Thymus (tissue), 11 donors: Measurements from ENCODE around the gene CNST. TPM values are rescaled to one million over a fixed set of nuclear protein-coding genes. Genes with fewer than 3 reads are reported as not detected.
"Not testable (repeated sequence)": the region's sequence is repeated elsewhere in the genome, so short reads cannot be mapped to it uniquely, and the experiment has no call there.

Source experiments
- DNase-seq, 9 donors: peaks; one replicate each; pipeline ENCODE4 v3.0.0-alpha.2; 2013; ENCODE audit warnings: low spot score in 9 of 9, low read depth in 6 of 9, missing footprints in 1 of 9
- H3K27ac ChIP-seq, 2 donors: one replicate each; pipeline ENCODE4 v1.5.1; 2013; ENCODE audit warnings: control low read depth in 1 of 2, low read depth in 1 of 2, low read length in 1 of 2, mild to moderate bottlenecking in 1 of 2, moderate library complexity in 1 of 2
- H3K27me3 ChIP-seq, 2 donors: one replicate each; pipeline ENCODE4 v1.5.1; 2013; ENCODE audit warnings: low read length in 1 of 2; ENCODE audit not compliant: control insufficient read depth in 2 of 2, insufficient read depth in 1 of 2
- H3K36me3 ChIP-seq, 2 donors: one replicate each; pipeline ENCODE4 v1.5.1; 2013; ENCODE audit warnings: low read length in 1 of 2, mild to moderate bottlenecking in 1 of 2, moderate library complexity in 1 of 2; ENCODE audit not compliant: control insufficient read depth in 2 of 2, insufficient read depth in 2 of 2
- H3K4me1 ChIP-seq, 2 donors: one replicate each; pipeline ENCODE4 v1.5.1; 2013; ENCODE audit warnings: low read length in 2 of 2; ENCODE audit not compliant: control insufficient read depth in 2 of 2, insufficient read depth in 2 of 2
- H3K4me3 ChIP-seq, 2 donors: one replicate each; pipeline ENCODE4 v1.5.1; 2013; ENCODE audit warnings: low read length in 2 of 2, control low read depth in 1 of 2, mild to moderate bottlenecking in 1 of 2
- H3K9me3 ChIP-seq, 2 donors: one replicate each; pipeline ENCODE4 v1.5.1; 2013; ENCODE audit warnings: low read length in 1 of 2, mild to moderate bottlenecking in 1 of 2; ENCODE audit not compliant: control insufficient read depth in 2 of 2, insufficient read depth in 1 of 2
- WGBS: extraction: QIAGEN DNeasy Blood & Tissue Kit; methylation state at CpG from one replicate; pipeline ENCODE4 v1.1.7; 2013; 5-methylcytosine and 5-hydroxymethylcytosine counted together
- polyA plus RNA-seq: library from polyadenylated mRNA; stranded (reverse); fragments of 200-250 nt; gene quantifications from one replicate; pipeline ENCODE4 v1.2.3, GENCODE V29; 2013
- total RNA-seq: library from RNA; stranded (reverse); fragments of 120-200 nt; gene quantifications from one replicate; pipeline ENCODE4 v1.2.4, GENCODE V29; 2013
- donor health status: healthy.

CNST gene
- total and polyA plus RNA-seq, 2 donors = 15.4 to 15.7 TPM

GRCh38 chr1:246587606-246588005, 21.4 kb downstream of the CNST start:
- Histone ChIP-seq H3K27ac (no peak overlapping the region), H3K36me3 (peaks cover 21 to 23% of the 10 kb centered on the region in 2 donors), H3K27me3 (no peaks in the 10 kb centered on the region), H3K9me3 (peaks cover 0 to 6% of the 10 kb centered on the region in 2 donors), H3K4me1 (no peaks in the 10 kb centered on the region), H3K4me3 (no peak overlapping the region)
- WGBS = 77% methylated on average over 3 of the region's 3 CpGs
- no peak for DNase-seq

GRCh38 chr1:246588159-246588721, 22.0 kb downstream of the CNST start:
- H3K4me3 ChIP-seq = no peak overlapping the region
- no peaks in the 10 kb centered on the region for H3K27me3 ChIP-seq
- DNase-seq = no peak
- H3K36me3 ChIP-seq = peaks cover 21% of the 10 kb centered on the region in 2 donors
- H3K9me3 ChIP-seq = peaks cover 0 to 6% of the 10 kb centered on the region in 2 donors
- WGBS = 90% methylated on average over 2 of the region's 2 CpGs
- no peaks in the 10 kb centered on the region for H3K4me1 ChIP-seq
- H3K27ac ChIP-seq = no peak overlapping the region

GRCh38 chr1:246589919-246590318, 23.7 kb downstream of the CNST start:
- WGBS = 98% methylated on average over 9 of the region's 10 CpGs
- not testable (repeated sequence) for H3K4me1 ChIP-seq, DNase-seq, H3K27ac ChIP-seq, H3K4me3 ChIP-seq, H3K9me3 ChIP-seq, H3K27me3 ChIP-seq
- H3K36me3 ChIP-seq = peaks cover 14 to 25% of the 10 kb centered on the region in 2 donors

- peaks cover 14 to 28% of the 10 kb centered on the region in 2 donors for H3K36me3 ChIP-seq
- H3K27ac ChIP-seq = no peak overlapping the region
- no peaks in the 10 kb centered on the region for H3K27me3 ChIP-seq
- peaks cover 0 to 6% of the 10 kb centered on the region in 2 donors for H3K9me3 ChIP-seq
- H3K4me1 ChIP-seq = no peaks in the 10 kb centered on the region
- no peak for DNase-seq
- H3K4me3 ChIP-seq = no peak overlapping the region
These were observed 24.8 kb downstream of the CNST start for GRCh38 chr1:246591047-246591446.

GRCh38 chr1:246591504-246591903, 25.2 kb downstream of the CNST start:
- Histone ChIP-seq H3K4me3 (no peak overlapping the region), H3K4me1 (no peaks in the 10 kb centered on the region), H3K36me3 (peaks cover 14 to 30% of the 10 kb centered on the region in 2 donors), H3K9me3 (peaks cover 0 to 6% of the 10 kb centered on the region in 2 donors), H3K27me3 (no peaks in the 10 kb centered on the region), H3K27ac (no peak overlapping the region)
- no peak for DNase-seq
- WGBS = 96% methylated on average over 6 of the region's 6 CpGs

- no peak overlapping the region for H3K27ac ChIP-seq
- no peaks in the 10 kb centered on the region for H3K4me1 ChIP-seq
- no peak for DNase-seq
- H3K36me3 ChIP-seq = peaks cover 14 to 32% of the 10 kb centered on the region in 2 donors
- 97% methylated on average over 13 of the region's 13 CpGs for WGBS
- peaks cover 0 to 6% of the 10 kb centered on the region in 2 donors for H3K9me3 ChIP-seq
- H3K27me3 ChIP-seq = no peaks in the 10 kb centered on the region
- H3K4me3 ChIP-seq = no peak overlapping the region
These were observed 25.7 kb downstream of the CNST start for GRCh38 chr1:246591958-246592357.

- Histone ChIP-seq H3K27me3 (no peaks in the 10 kb centered on the region), H3K27ac (no peak overlapping the region), H3K4me3 (no peak overlapping the region), H3K4me1 (no peaks in the 10 kb centered on the region), H3K9me3 (peaks cover 0 to 6% of the 10 kb centered on the region in 2 donors), H3K36me3 (peaks cover 14 to 39% of the 10 kb centered on the region in 2 donors)
- DNase-seq = no peak
These were observed 26.4 kb downstream of the CNST start for GRCh38 chr1:246592695-246593094.

GRCh38 chr1:246595146-246595545, 28.9 kb downstream of the CNST start:
- 91% methylated on average over 3 of the region's 3 CpGs for WGBS
- Histone ChIP-seq H3K9me3 (peaks cover 0 to 2% of the 10 kb centered on the region in 2 donors), H3K36me3 (peaks cover 20 to 39% of the 10 kb centered on the region in 2 donors), H3K4me1 (no peaks in the 10 kb centered on the region), H3K27ac (no peak overlapping the region), H3K27me3 (no peaks in the 10 kb centered on the region), H3K4me3 (no peak overlapping the region)
- DNase-seq = no peak

GRCh38 chr1:246597340-246597739, 31.1 kb downstream of the CNST start:
- Histone ChIP-seq H3K4me3 (no peak overlapping the region), H3K36me3 (peaks cover 12 to 31% of the 10 kb centered on the region in 2 donors), H3K27me3 (no peaks in the 10 kb centered on the region), H3K9me3 (no peaks in the 10 kb centered on the region), H3K4me1 (no peaks in the 10 kb centered on the region), H3K27ac (no peak overlapping the region)
- DNase-seq = no peak
- WGBS = 97% methylated on average over 5 of the region's 5 CpGs
